CD4-positive, CD25-positive, alpha-beta regulatory T cell (primary cell): ENCODE data around the gene TRUB2. TPM values are rescaled to one million over a fixed set of nuclear protein-coding genes. Genes with fewer than 3 reads are reported as not detected.

ENCODE experiments used
- ATAC-seq, 2 donors: fragments of 150-1000 bp; cut with Tn5 transposase; one replicate each; pipeline ENCODE4 v1.10.0; 2021; ENCODE audit warnings: low read depth in 2 of 2, moderate number of reproducible peaks in 2 of 2, moderate library complexity in 1 of 2
- DNase-seq, 3 donors: peaks; one replicate each; pipeline versions ENCODE4 v3.0.0 to v3.0.0-alpha.2; 2012 to 2022; ENCODE audit warnings: mixed read lengths in 1 of 3
- H3K27ac ChIP-seq: one replicate; pipeline ENCODE4 v1.7.0; 2013; ENCODE audit warnings: mild to moderate bottlenecking, low read length; ENCODE audit not compliant: insufficient read depth, poor library complexity, severe bottlenecking
- H3K27me3 ChIP-seq: one replicate; pipeline ENCODE4 v1.7.0; 2013; ENCODE audit warnings: low read length; ENCODE audit not compliant: control insufficient read depth, insufficient read depth
- H3K36me3 ChIP-seq: one replicate; pipeline ENCODE4 v1.7.0; 2013; ENCODE audit warnings: mild to moderate bottlenecking, low read length, moderate library complexity; ENCODE audit not compliant: control insufficient read depth, insufficient read depth
- H3K4me1 ChIP-seq: 2 replicates; pipeline ENCODE4 v1.7.0; 2013; ENCODE audit warnings: mild to moderate bottlenecking, low read length; ENCODE audit not compliant: insufficient read depth, control insufficient read depth, poor library complexity, severe bottlenecking
- H3K4me3 ChIP-seq: one replicate; pipeline ENCODE4 v1.7.0; 2013; ENCODE audit warnings: low read depth, mild to moderate bottlenecking, low read length, moderate library complexity
- H3K9me3 ChIP-seq, 2 experiments: 1 replicate in 1 of 2; 2 replicates in 1 of 2; pipeline ENCODE4 v1.7.0; 2013; ENCODE audit warnings: low read length in 2 of 2, mild to moderate bottlenecking in 1 of 2, moderate library complexity in 1 of 2; ENCODE audit not compliant: control insufficient read depth in 2 of 2
- H3K27ac Mint-ChIP-seq, 3 donors: one replicate each; pipeline ENCODE4 v1.8.0; 2020 to 2022; ENCODE audit warnings: mild to moderate bottlenecking in 3 of 3, mixed read lengths in 3 of 3, moderate library complexity in 2 of 3
- H3K27me3 Mint-ChIP-seq: one replicate; pipeline ENCODE4 v1.8.0; 2022; ENCODE audit warnings: mild to moderate bottlenecking, mixed read lengths
- H3K36me3 Mint-ChIP-seq: one replicate; pipeline ENCODE4 v1.8.0; 2020; ENCODE audit warnings: mixed read lengths
- H3K4me1 Mint-ChIP-seq, 4 donors: one replicate each; pipeline ENCODE4 v1.8.0; 2020 to 2022; ENCODE audit warnings: mixed read lengths in 4 of 4, mild to moderate bottlenecking in 1 of 4
- H3K4me3 Mint-ChIP-seq, 4 donors: one replicate each; pipeline ENCODE4 v1.8.0; 2020 to 2022; ENCODE audit warnings: mild to moderate bottlenecking in 4 of 4, mixed read lengths in 4 of 4, moderate library complexity in 3 of 4
- H3K9me3 Mint-ChIP-seq, 7 donors: one replicate each; pipeline ENCODE4 v1.8.0; 2020 to 2022; ENCODE audit warnings: mixed read lengths in 7 of 7, mild to moderate bottlenecking in 3 of 7, moderate library complexity in 2 of 7
- polyA plus RNA-seq, 4 donors: library from polyadenylated mRNA; unstranded; fragments of 300-500 nt; fragmentation: Illumina TruSeq; gene quantifications; one replicate each; pipeline ENCODE4 v1.2.3, GENCODE V29; 2021
- total RNA-seq: library from RNA; stranded (reverse); gene quantifications from one replicate; pipeline ENCODE4 v1.2.3, GENCODE V29; 2022

The TRUB2 gene
- total and polyA plus RNA-seq, 5 donors from 2014 or later = 8.2 to 26.8 (median 23.5) TPM

DNA sequence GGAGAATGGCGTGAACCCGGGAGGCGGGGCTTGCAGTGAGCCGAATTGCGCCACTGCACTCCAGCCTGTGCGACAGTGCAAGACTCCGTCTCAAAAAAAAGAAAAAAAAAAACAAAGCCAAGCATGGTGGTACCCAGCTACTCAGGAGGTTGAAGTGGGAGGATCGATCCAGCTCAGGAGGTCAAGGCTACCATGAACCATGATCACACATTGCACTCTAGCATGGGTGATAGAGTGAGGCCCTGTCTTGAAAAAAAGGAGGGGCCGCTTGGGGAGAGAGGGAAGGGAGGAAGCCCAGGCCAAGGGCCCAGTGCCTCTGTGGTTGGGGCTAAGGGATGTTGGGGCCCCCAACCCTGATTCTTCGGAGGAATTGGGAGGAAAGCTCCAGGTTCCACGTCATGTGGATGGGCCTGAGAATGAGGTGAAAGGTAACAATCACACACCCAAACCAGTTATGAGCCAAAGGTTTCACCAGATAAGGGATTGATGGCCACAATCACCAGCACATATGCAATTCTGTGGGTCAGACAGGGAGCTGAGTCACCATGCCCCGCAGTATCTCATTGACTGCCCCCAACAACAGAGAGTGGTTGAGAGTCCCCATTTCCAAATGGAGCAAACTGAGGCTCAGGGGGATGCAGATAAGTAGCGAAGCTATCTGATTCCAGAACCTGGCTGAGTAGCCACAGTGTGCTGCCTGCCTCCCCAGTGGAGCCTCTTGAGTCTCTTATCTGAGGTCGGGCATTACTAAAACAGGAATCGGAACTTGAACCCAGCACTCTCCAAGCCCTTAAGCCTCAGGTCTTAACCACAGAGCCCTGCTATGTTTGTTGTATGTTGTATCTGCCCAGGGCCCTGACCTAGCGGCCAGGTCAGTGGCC, 25.7 kb downstream of the TRUB2 start:
- peaks cover 4% of the 10 kb centered on the region for H3K36me3 Mint-ChIP-seq
- H3K27ac Mint-ChIP-seq = no peak overlapping the region
- no peaks in the 10 kb centered on the region for H3K4me1 ChIP-seq
- ATAC-seq (no peak), DNase-seq (no peak)
- peak overlapping the region in 1 of 4 donors; percentile 21 for H3K4me3 Mint-ChIP-seq
- no peak overlapping the region for H3K27ac ChIP-seq
- H3K4me1 Mint-ChIP-seq = peaks cover 0 to 4% (median 1%) of the 10 kb centered on the region in 4 donors
- H3K36me3 ChIP-seq = no peaks in the 10 kb centered on the region
- no peaks in the 10 kb centered on the region for H3K9me3 Mint-ChIP-seq
- H3K9me3 ChIP-seq = no peaks in the 10 kb centered on the region
- H3K27me3 Mint-ChIP-seq = no peaks in the 10 kb centered on the region
- H3K4me3 ChIP-seq = no peak overlapping the region
- H3K27me3 ChIP-seq = no peaks in the 10 kb centered on the region

DNA sequence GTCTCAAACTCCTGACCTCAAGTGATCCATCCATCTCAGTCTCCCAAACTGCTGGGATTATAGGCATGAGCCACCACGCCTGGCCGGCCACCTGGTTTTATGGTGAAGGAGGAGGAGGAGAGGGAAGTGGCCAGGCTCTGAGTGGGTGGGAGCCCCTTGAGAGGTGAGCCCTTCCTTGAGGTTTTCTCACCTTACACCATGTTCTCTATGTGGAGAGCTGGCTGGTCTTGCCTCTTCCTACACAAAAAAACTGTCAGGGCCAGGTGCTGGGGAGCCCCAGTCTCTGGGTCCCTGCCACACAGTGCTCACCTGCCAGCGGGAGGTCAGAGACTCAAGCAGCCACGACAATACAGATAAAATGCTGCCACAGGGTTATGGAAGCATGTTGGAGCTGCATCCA, 28.1 kb downstream of the TRUB2 start:
- Mint-ChIP-seq H3K9me3 (no peaks in the 10 kb centered on the region), H3K4me1 (peaks cover 0 to 4% (median 1%) of the 10 kb centered on the region in 4 donors), H3K27ac (peak overlapping the region in 1 of 3 donors; percentile 59), H3K36me3 (peaks cover 4% of the 10 kb centered on the region), H3K27me3 (no peaks in the 10 kb centered on the region), H3K4me3 (no peak overlapping the region)
- no peaks in the 10 kb centered on the region for H3K27me3 ChIP-seq
- DNase-seq (no peak), ATAC-seq (no peak)
- H3K4me3 ChIP-seq = no peak overlapping the region
- H3K9me3 ChIP-seq = no peaks in the 10 kb centered on the region
- H3K27ac ChIP-seq = no peak overlapping the region
- H3K4me1 ChIP-seq = no peaks in the 10 kb centered on the region
- no peaks in the 10 kb centered on the region for H3K36me3 ChIP-seq

DNA sequence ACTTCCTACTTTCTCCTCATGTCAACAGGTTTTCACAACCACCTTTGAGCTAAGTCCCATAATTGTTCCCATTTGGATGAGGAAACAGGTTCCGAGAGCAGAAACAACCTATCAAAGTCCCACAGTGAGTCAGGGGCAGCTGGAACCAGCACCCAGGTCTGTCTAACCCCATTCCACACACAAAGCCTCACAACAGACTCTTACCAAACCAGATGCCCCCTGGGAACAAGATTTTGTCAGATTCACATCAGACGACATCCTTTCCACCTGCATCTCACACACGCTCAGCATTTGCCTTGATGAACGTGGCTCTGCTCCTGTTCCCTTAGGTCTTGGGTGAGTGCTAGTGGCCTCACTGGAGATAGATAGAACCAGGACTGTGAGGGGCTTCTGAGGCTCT, 29.2 kb downstream of the TRUB2 start:
- Histone ChIP-seq H3K4me1 (no peaks in the 10 kb centered on the region), H3K27ac (no peak overlapping the region), H3K9me3 (no peaks in the 10 kb centered on the region), H3K27me3 (no peaks in the 10 kb centered on the region), H3K36me3 (peaks cover 4% of the 10 kb centered on the region), H3K4me3 (no peak overlapping the region)
- Mint-ChIP-seq H3K4me1 (peaks cover 0 to 4% (median 1%) of the 10 kb centered on the region in 4 donors), H3K9me3 (no peaks in the 10 kb centered on the region), H3K36me3 (peaks cover 9% of the 10 kb centered on the region), H3K27ac (no peak overlapping the region), H3K27me3 (no peaks in the 10 kb centered on the region), H3K4me3 (no peak overlapping the region)
- ATAC-seq = no peak
- no peak for DNase-seq

DNA sequence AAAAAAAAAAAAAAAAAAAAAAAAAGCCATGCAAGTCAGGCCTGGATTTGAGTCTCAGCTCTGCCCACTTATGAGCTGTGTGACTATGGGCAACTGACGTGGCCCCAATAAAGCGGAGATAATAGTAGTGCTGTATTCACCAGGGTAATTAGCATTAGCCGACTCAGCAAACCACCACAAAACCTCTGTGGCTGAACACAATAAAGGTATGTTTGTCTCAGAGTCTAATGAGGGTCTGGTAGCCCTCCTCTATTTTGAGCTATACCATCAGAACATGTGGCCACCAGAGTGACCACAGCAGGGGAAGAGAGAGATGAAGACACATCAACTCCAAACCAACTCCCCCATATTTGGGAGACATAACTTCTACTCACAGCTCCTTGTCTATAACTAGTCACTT, 30.2 kb downstream of the TRUB2 start:
- Histone ChIP-seq H3K4me3 (no peak overlapping the region), H3K9me3 (no peaks in the 10 kb centered on the region), H3K4me1 (no peaks in the 10 kb centered on the region), H3K27me3 (no peaks in the 10 kb centered on the region), H3K36me3 (peaks cover 7% of the 10 kb centered on the region), H3K27ac (no peak overlapping the region)
- Mint-ChIP-seq H3K27ac (no peak overlapping the region), H3K4me3 (no peak overlapping the region), H3K36me3 (peaks cover 13% of the 10 kb centered on the region), H3K9me3 (no peaks in the 10 kb centered on the region), H3K4me1 (peaks cover 0 to 4% (median 1%) of the 10 kb centered on the region in 4 donors), H3K27me3 (no peaks in the 10 kb centered on the region)
- ATAC-seq = no peak
- DNase-seq = no peak

DNA sequence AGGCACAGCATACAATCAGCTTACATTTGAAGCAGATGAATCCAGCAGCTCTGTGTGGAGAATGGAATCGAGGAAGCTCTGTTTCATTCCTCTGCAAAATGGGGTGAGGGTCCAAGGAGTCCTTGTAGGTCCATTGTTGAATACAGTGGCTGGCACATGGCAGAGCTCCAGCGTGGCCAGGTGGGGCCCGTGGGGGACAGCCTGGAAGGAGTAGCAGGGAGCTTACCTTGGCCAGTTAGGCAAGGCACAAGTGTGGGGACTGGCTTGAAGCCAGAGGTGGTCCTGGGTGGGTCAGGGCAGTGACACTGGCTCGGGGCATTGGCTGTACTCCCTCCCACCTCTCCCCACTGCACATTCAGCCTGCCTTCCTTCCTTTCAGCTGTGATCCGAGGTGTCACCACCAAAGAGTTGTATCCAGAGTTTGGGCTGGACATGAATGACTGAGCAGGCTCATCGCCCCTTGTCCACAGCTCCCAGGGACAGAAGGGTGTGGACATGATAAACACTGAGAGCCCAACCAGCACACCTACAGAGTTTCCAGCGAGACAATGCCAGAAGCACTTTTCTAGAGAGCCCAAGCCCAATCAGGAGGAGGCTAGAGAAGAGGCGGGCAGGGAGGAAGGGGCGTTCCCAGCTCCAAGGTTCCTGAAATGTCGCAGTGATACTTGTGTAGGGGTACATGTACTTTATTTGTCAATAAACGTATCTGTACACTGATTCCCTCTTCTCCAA, 33.8 kb downstream of the TRUB2 start:
- Histone ChIP-seq H3K9me3 (no peaks in the 10 kb centered on the region), H3K36me3 (peaks cover 7% of the 10 kb centered on the region), H3K27ac (no peak overlapping the region), H3K4me1 (no peaks in the 10 kb centered on the region), H3K4me3 (no peak overlapping the region), H3K27me3 (no peaks in the 10 kb centered on the region)
- Mint-ChIP-seq H3K27me3 (no peaks in the 10 kb centered on the region), H3K4me3 (no peak overlapping the region), H3K36me3 (peaks cover 12% of the 10 kb centered on the region), H3K4me1 (no peaks in the 10 kb centered on the region), H3K9me3 (no peaks in the 10 kb centered on the region), H3K27ac (peak overlapping the region in 1 of 3 donors; percentile 32)
- ATAC-seq (no peak), DNase-seq (no peak)

DNA sequence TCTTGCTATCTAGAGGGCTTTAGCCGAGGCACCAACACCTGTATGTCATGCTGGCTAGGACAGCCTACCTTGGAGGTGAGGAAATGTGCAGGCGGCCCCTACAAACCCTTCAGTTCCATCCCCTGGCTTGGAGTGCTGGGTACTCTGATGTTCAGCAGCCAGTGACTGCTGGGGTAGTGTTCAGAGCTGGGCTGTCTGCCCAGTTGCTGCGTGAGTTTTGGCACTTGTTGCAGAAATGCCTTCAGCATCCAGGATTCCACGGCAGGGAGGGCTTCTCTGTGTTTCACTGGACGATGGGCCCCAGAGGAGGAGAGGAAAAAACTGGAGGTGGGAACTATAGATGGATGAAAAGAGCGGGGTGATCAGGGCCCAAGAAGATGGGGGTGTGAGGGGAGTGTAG, 35.8 kb downstream of the TRUB2 start:
- Mint-ChIP-seq H3K27ac (no peak overlapping the region), H3K36me3 (peaks cover 12% of the 10 kb centered on the region), H3K4me3 (no peak overlapping the region), H3K9me3 (no peaks in the 10 kb centered on the region), H3K27me3 (no peaks in the 10 kb centered on the region), H3K4me1 (peaks cover 0 to 2% (median 0%) of the 10 kb centered on the region in 4 donors)
- no peaks in the 10 kb centered on the region for H3K27me3 ChIP-seq
- ATAC-seq (no peak), DNase-seq (no peak)
- peaks cover 7% of the 10 kb centered on the region for H3K36me3 ChIP-seq
- H3K27ac ChIP-seq = no peak overlapping the region
- no peaks in the 10 kb centered on the region for H3K4me1 ChIP-seq
- no peaks in the 10 kb centered on the region for H3K9me3 ChIP-seq
- no peak overlapping the region for H3K4me3 ChIP-seq

DNA sequence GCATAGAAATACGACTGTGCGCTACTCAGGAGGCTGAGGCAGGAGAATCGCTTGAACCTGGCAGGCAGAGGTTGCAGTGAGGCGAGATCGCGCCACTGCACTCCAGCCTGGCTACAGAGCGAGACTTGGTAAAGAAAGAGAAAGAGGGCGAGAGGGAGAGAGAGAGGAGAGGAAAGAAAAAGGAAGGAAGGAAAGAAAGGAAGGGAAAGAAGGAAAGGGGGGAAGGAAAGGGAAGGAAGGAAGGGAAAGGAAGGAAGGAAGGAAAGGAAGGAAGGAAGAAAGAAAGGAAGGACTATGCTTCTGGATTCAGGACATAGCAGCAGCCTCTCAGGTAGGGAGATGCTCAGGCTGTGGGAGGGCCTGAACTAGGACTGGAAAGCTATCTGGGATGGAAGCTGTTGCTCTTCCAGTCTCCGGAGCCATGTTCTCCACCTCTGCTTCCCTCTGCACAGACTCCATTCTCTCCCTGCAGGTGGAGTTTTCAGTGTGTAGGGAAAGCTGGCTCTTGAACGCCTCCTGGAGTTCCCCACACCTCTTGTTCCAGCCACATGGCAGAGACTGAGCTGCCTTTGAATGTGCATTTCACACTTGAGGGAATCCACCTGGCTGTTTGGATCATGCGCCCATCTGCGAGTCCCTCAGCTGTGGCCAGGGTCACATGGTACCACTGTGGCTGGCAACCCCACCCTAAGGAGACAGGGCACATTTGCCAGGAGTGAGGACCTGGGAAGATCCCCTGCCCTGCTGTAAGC, 37.0 kb downstream of the TRUB2 start:
- Mint-ChIP-seq H3K27me3 (no peaks in the 10 kb centered on the region), H3K36me3 (peaks cover 13% of the 10 kb centered on the region), H3K9me3 (no peaks in the 10 kb centered on the region), H3K4me3 (no peak overlapping the region), H3K4me1 (peaks cover 0 to 5% (median under 1%) of the 10 kb centered on the region in 4 donors), H3K27ac (no peak overlapping the region)
- Histone ChIP-seq H3K27ac (no peak overlapping the region), H3K4me1 (no peaks in the 10 kb centered on the region), H3K27me3 (no peaks in the 10 kb centered on the region), H3K36me3 (peaks cover 7% of the 10 kb centered on the region), H3K9me3 (no peaks in the 10 kb centered on the region), H3K4me3 (no peak overlapping the region)
- ATAC-seq (no peak), DNase-seq (no peak)
